Caco-2 (cell line): ENCODE measurements around the gene NDRG4. TPM values are rescaled to one million over a fixed set of nuclear protein-coding genes. Genes with fewer than 3 reads are reported as not detected.

Experiments used
- BruUV-seq: library from RNA; stranded (reverse); fragments of 400-500 nt; replicated peaks from 2 replicates; lab custom pipeline; 2021; lab: Mats Ljungman, UMichigan
- CTCF ChIA-PET: fragments of 300-600 bp; sonication (Branson Sonifier 250); formaldehyde crosslinking; loops from one replicate; lab custom pipeline; 2022; ENCODE audit warnings: antibody characterized with exemption; lab: Charles Lee
- POLR2A ChIA-PET: fragments of 300-600 bp; sonication (Branson Sonifier 250); formaldehyde crosslinking; loops from one replicate; lab custom pipeline; 2022; ENCODE audit warnings: antibody characterized with exemption; lab: Charles Lee
- DNase-seq, 2 experiments: peaks; one replicate each; pipeline versions ENCODE4 v3.0.0 to v3.0.0-alpha.2; 2020 to 2022
- H3K27me3 ChIP-seq: replicated peaks from 2 replicates; pipeline ENCODE4 v1.6.0; 2011; ENCODE audit warnings: low read length; ENCODE audit not compliant: control insufficient read depth, insufficient read depth
- H3K36me3 ChIP-seq: 2 replicates; pipeline ENCODE4 v1.5.1; 2011; ENCODE audit warnings: low read length; ENCODE audit not compliant: control insufficient read depth, insufficient read depth
- H3K4me1 ChIP-seq: fragments of 250-450 bp; sonication (Bioruptor Pico); 2 replicates; pipeline ENCODE4 v1.5.1; 2020; ENCODE audit warnings: mild to moderate bottlenecking
- H3K4me3 ChIP-seq: 2 replicates; pipeline ENCODE4 v1.5.1; 2011; ENCODE audit warnings: low read depth, mild to moderate bottlenecking, control low read depth, low read length
- H3K9me3 ChIP-seq: fragments of 250-450 bp; sonication (Bioruptor Pico); 2 replicates; pipeline ENCODE4 v1.5.1; 2020; ENCODE audit warnings: mild to moderate bottlenecking, moderate library complexity
- H3K27ac Mint-ChIP-seq: one replicate; pipeline ENCODE4 v1.8.0; 2022; ENCODE audit warnings: mixed read lengths; ENCODE audit not compliant: unreplicated experiment
- H3K27me3 Mint-ChIP-seq: one replicate; pipeline ENCODE4 v1.8.0; 2022; ENCODE audit warnings: mixed read lengths; ENCODE audit not compliant: insufficient read depth, unreplicated experiment
- H3K36me3 Mint-ChIP-seq: one replicate; pipeline ENCODE4 v1.8.0; 2022; ENCODE audit warnings: mild to moderate bottlenecking, mixed read lengths; ENCODE audit not compliant: insufficient read depth, unreplicated experiment
- H3K4me1 Mint-ChIP-seq: one replicate; pipeline ENCODE4 v1.8.0; 2022; ENCODE audit warnings: low read depth, mixed read lengths; ENCODE audit not compliant: unreplicated experiment
- H3K4me3 Mint-ChIP-seq: one replicate; pipeline ENCODE4 v1.8.0; 2022; ENCODE audit warnings: mild to moderate bottlenecking, moderate library complexity, mixed read lengths; ENCODE audit not compliant: unreplicated experiment
- H3K9me3 Mint-ChIP-seq: one replicate; pipeline ENCODE4 v1.8.0; 2022; ENCODE audit warnings: mixed read lengths; ENCODE audit not compliant: unreplicated experiment
- CTCF ChIP-seq, 2 experiments: fragments of 200-600 bp in 1 of 2; IDR thresholded peaks; 1 replicate in 1 of 2; 2 replicates in 1 of 2; pipeline versions ENCODE4 v1.5.1 to v1.8.0; 2011 to 2022; ENCODE audit warnings: antibody characterized with exemption in 1 of 2, control low read depth in 1 of 2, inconsistent platforms in 1 of 2, low read depth in 1 of 2, low read length in 1 of 2, mild to moderate bottlenecking in 1 of 2, moderate library complexity in 1 of 2; ENCODE audit not compliant: insufficient read depth in 1 of 2, severe bottlenecking in 1 of 2, unreplicated experiment in 1 of 2
- intact Hi-C: fragments of 100-400 bp; cut with micrococcal nuclease; formaldehyde crosslinking; loops from one replicate; pipeline ENCODE4 v1.10.0; 2022; ENCODE audit not compliant: unreplicated experiment
- total RNA-seq: library from RNA; stranded (reverse); gene quantifications from 2 replicates; pipeline ENCODE4 v1.2.3, GENCODE V29; 2022

NDRG4 gene
- total RNA-seq, 1 experiment from 2014 or later: 10.7 TPM

DNA sequence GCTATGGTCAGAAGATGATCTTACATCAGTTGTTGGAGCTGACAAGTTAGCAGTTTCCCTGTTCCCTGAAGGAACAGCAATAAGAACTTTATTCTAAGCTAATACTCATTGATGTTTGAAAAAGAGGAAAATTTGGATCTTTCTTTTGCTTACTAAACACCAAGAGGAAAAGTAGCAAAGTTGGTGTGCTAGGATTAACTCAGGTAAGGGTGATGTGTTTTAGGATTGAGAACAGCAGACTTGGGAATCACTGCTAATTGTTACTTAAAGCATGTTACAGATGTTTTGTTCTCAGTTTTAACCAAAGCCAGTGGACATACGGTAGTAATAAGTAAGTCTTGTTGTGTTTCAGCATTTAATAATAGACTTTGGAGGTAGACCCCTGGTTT lies 19.0 kb downstream of the NDRG4 start:
- intact Hi-C loops: no loop called here
- BruUV-seq: no TSS peak
- TF ChIP-seq CTCF (IDR thresholded peaks at IDR 0.05; ENCODE audit: insufficient read depth in 1 of 2, low read depth in 1 of 2, low read length in 1 of 2, severe bottlenecking in 1 of 2, unreplicated experiment in 1 of 2): no peak
- H3K9me3 ChIP-seq: no peaks in the 10 kb centered on the region
- Mint-ChIP-seq H3K4me3 (no peak overlapping the region), H3K36me3 (peaks cover 98% of the 10 kb centered on the region), H3K9me3 (no peaks in the 10 kb centered on the region), H3K27ac (no peak overlapping the region), H3K4me1 (peaks cover 26% of the 10 kb centered on the region), H3K27me3 (no peaks in the 10 kb centered on the region)
- ChIA-PET CTCF (no interaction called here), POLR2A (no interaction called here)
- H3K27me3 ChIP-seq: no peaks in the 10 kb centered on the region
- peaks cover 12% of the 10 kb centered on the region for H3K4me1 ChIP-seq
- no peak for DNase-seq
- H3K4me3 ChIP-seq: no peak overlapping the region
- peaks cover 10% of the 10 kb centered on the region for H3K36me3 ChIP-seq

DNA sequence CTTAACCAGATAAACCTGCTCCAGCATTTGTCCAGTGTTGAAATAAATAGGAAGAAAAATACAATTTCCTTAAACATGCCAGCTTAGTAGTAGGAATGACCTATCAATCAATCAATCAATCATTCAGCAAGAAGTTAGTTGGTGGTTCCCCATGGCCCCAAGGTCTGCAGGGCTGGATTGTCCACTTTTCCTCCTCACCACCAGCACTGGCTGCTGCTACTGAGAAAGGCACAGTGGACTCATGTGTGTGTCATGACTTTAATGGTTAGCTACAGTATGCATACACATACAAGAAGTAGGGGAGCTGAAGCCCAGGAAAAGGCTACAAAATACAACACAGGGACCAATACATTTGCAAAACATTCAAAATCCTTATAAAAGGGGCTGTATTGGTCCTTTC lies 19.8 kb downstream of the NDRG4 start:
- intact Hi-C loops: no loop called here
- DNase-seq: no peak
- Histone ChIP-seq H3K4me3 (no peak overlapping the region), H3K36me3 (peaks cover 10% of the 10 kb centered on the region), H3K4me1 (peaks cover 8% of the 10 kb centered on the region), H3K27me3 (no peaks in the 10 kb centered on the region), H3K9me3 (no peaks in the 10 kb centered on the region)
- Mint-ChIP-seq H3K4me1 (peaks cover 23% of the 10 kb centered on the region), H3K36me3 (peaks cover 100% of the 10 kb centered on the region), H3K9me3 (no peaks in the 10 kb centered on the region), H3K27ac (no peak overlapping the region), H3K4me3 (no peak overlapping the region), H3K27me3 (no peaks in the 10 kb centered on the region)
- ChIA-PET POLR2A (interaction anchor here (0.6 kb wide), 2 partner anchors 14 to 27 kb away, joined by 4 to 7 read pairs; no protein-coding TSS in a partner anchor), CTCF (interaction anchor here (1.7 kb wide), 1 partner anchor 141 kb away, joined by 5 read pairs; no protein-coding TSS in a partner anchor)
- no TSS peak for BruUV-seq
- no peak for TF ChIP-seq CTCF (IDR thresholded peaks at IDR 0.05; ENCODE audit: insufficient read depth in 1 of 2, low read depth in 1 of 2, low read length in 1 of 2, severe bottlenecking in 1 of 2, unreplicated experiment in 1 of 2)

DNA sequence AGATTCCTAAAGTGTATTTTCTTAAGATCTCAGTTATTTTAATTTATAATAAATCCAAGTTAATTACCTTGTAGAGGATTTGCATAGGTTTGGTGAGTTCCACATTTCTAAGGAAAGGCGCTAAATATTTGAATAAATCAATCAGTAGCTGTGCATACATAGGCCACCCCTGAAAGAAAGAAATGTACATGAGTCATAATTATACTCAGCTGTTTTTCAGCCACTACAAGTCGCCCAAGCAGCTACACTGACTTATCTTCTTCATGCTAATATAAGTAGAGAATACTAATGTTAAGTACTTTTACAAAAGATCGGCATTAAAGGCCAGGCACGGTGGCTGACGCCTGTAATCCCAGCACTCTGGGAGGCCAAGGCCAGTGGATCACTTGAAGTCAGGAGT lies 30.2 kb downstream of the NDRG4 start:
- DNase-seq: no peak
- H3K4me1 ChIP-seq: no peaks in the 10 kb centered on the region
- BruUV-seq: no TSS peak
- no peak overlapping the region for H3K4me3 ChIP-seq
- POLR2A ChIA-PET: no interaction called here
- no peak overlapping the region for H3K27ac Mint-ChIP-seq
- H3K27me3 Mint-ChIP-seq: no peaks in the 10 kb centered on the region
- no peak overlapping the region for H3K4me3 Mint-ChIP-seq
- H3K4me1 Mint-ChIP-seq: no peaks in the 10 kb centered on the region
- CTCF ChIA-PET: no interaction called here
- H3K9me3 Mint-ChIP-seq: no peaks in the 10 kb centered on the region
- H3K9me3 ChIP-seq: no peaks in the 10 kb centered on the region
- intact Hi-C loops: no loop called here
- H3K36me3 Mint-ChIP-seq: peaks cover 100% of the 10 kb centered on the region
- H3K36me3 ChIP-seq: peaks cover 8% of the 10 kb centered on the region
- no peaks in the 10 kb centered on the region for H3K27me3 ChIP-seq
- no peak for TF ChIP-seq CTCF (IDR thresholded peaks at IDR 0.05; ENCODE audit: insufficient read depth in 1 of 2, low read depth in 1 of 2, low read length in 1 of 2, severe bottlenecking in 1 of 2, unreplicated experiment in 1 of 2)
